GM12878 (cell line): Measurements from ENCODE around the gene DNMBP. TPM values are rescaled to one million over a fixed set of nuclear protein-coding genes. Genes with fewer than 3 reads are reported as not detected.

Experiments
- ATAC-seq: fragments of 200-7000 bp; cut with Tn5 transposase; 3 replicates; pipeline ENCODE4 v1.9.1; 2020; ENCODE audit warnings: mild to moderate bottlenecking, moderate library complexity
- Bru-seq: library from RNA; stranded (reverse); fragments of 400-500 nt; gene quantifications from one replicate; lab custom pipeline; 2021; lab: Mats Ljungman, UMichigan
- BruChase-seq, 2 experiments: library from RNA; stranded (reverse); fragments of 400-500 nt; gene quantifications; one replicate each; lab custom pipeline; 2021; lab: Mats Ljungman, UMichigan
- BruUV-seq: library from RNA; stranded (reverse); fragments of 400-500 nt; replicated peaks from 2 replicates; lab custom pipeline; 2021; lab: Mats Ljungman, UMichigan
- CTCF ChIA-PET: fragments of 300-600 bp; sonication (Branson Sonifier 250); formaldehyde crosslinking; extraction: SDS; loops from one replicate; lab custom pipeline; 2021; ENCODE audit warnings: inconsistent platforms; lab: Yijun Ruan, JAX
- POLR2A ChIA-PET: fragments of 350-600 bp; formaldehyde crosslinking; extraction: SDS; loops from one replicate; lab custom pipeline; 2021; ENCODE audit warnings: inconsistent platforms; lab: Charles Lee
- RAD21 ChIA-PET: fragments of 300-600 bp; sonication (Branson Sonifier 250); formaldehyde crosslinking; loops from one replicate; lab custom pipeline; 2023; ENCODE audit warnings: antibody characterized with exemption; ENCODE audit not compliant: unreplicated experiment; lab: Charles Lee
- SMC1A ChIA-PET: fragments of 300-600 bp; sonication (Branson Sonifier 250); formaldehyde crosslinking; loops from one replicate; lab custom pipeline; 2023; ENCODE audit not compliant: unreplicated experiment, uncharacterized antibody; lab: Charles Lee
- DNase-seq: peaks from one replicate; pipeline ENCODE4 v3.0.0-alpha.2; 2011; ENCODE audit warnings: low read depth, low spot score
- FAIRE-seq: peaks from 3 replicates; lab custom pipeline; 2011; peaks lifted over from hg19 to GRCh38; lab: Jason Lieb, UNC
- H2AFZ ChIP-seq: 2 replicates; pipeline ENCODE4 v1.6.0; 2011; ENCODE audit warnings: low read depth, low read length, control low read depth; ENCODE audit not compliant: control insufficient read depth
- H3K27ac ChIP-seq: 2 replicates; pipeline ENCODE4 v1.5.1; 2011; ENCODE audit warnings: control low read depth; ENCODE audit not compliant: control insufficient read depth, insufficient read depth
- H3K27me3 ChIP-seq, 2 experiments: replicated peaks in 1 of 2; 2 replicates each; pipeline versions ENCODE4 v1.6.0 to v1.6.1; 2011; ENCODE audit warnings: low read length in 1 of 2; ENCODE audit not compliant: control insufficient read depth in 2 of 2, insufficient read depth in 2 of 2
- H3K36me3 ChIP-seq, 2 experiments: 2 replicates each; pipeline ENCODE4 v1.5.1; 2011; ENCODE audit warnings: low read length in 1 of 2; ENCODE audit not compliant: control insufficient read depth in 2 of 2, insufficient read depth in 2 of 2
- H3K4me1 ChIP-seq: 2 replicates; pipeline ENCODE4 v1.6.1; 2011; ENCODE audit warnings: mild to moderate bottlenecking, low read length, moderate library complexity, mixed read lengths; ENCODE audit not compliant: control insufficient read depth, insufficient read depth
- H3K4me2 ChIP-seq: 2 replicates; pipeline ENCODE4 v1.6.0; 2011; ENCODE audit warnings: control low read depth; ENCODE audit not compliant: control insufficient read depth, insufficient read depth
- H3K4me3 ChIP-seq: fragments of 200-600 bp; sonication (generic); 2 replicates; pipeline ENCODE4 v1.5.1; 2016
- H3K79me2 ChIP-seq: 2 replicates; pipeline ENCODE4 v1.6.0; 2011; ENCODE audit warnings: low read length; ENCODE audit not compliant: control insufficient read depth, insufficient read depth
- H3K9ac ChIP-seq: 2 replicates; pipeline ENCODE4 v1.8.0; 2011; ENCODE audit warnings: low read length, control low read depth, mixed read lengths; ENCODE audit not compliant: control insufficient read depth, insufficient read depth
- H3K9me3 ChIP-seq: replicated peaks from 3 replicates; pipeline ENCODE4 v1.5.1; 2011; ENCODE audit warnings: mild to moderate bottlenecking, low read length; ENCODE audit not compliant: control insufficient read depth, insufficient read depth
- H4K20me1 ChIP-seq: 2 replicates; pipeline ENCODE4 v1.6.0; 2011; ENCODE audit not compliant: control insufficient read depth, insufficient read depth
- ATF2 ChIP-seq: IDR thresholded peaks from 2 replicates; pipeline ENCODE4 v1.6.1; 2012; ENCODE audit warnings: low read length, inconsistent platforms
- BACH1 ChIP-seq: fragments of 450-650 bp; IDR thresholded peaks from 2 replicates; pipeline ENCODE4 v1.6.1; 2017; ENCODE audit warnings: mild to moderate bottlenecking, borderline replicate concordance
- BMI1 ChIP-seq: fragments of 450-650 bp; IDR thresholded peaks from 2 replicates; pipeline ENCODE4 v1.6.1; 2016; ENCODE audit warnings: mild to moderate bottlenecking, moderate library complexity, borderline replicate concordance
- FOS ChIP-seq: IDR thresholded peaks from 3 replicates; pipeline ENCODE4 v1.6.1; 2011; ENCODE audit warnings: borderline replicate concordance; ENCODE audit not compliant: insufficient read length; ENCODE audit errors: extremely low read depth
- IRF4 ChIP-seq: IDR thresholded peaks from 2 replicates; pipeline ENCODE4 v1.6.1; 2011; ENCODE audit warnings: low read depth, low read length
- NFYA ChIP-seq: IDR thresholded peaks from 2 replicates; pipeline ENCODE4 v1.6.1; 2011; ENCODE audit warnings: low read depth, mild to moderate bottlenecking, low read length, improper control_type of control experiment, borderline replicate concordance
- NFYB ChIP-seq: IDR thresholded peaks from 2 replicates; pipeline ENCODE4 v1.6.1; 2011; ENCODE audit warnings: low read depth, mild to moderate bottlenecking, low read length, improper control_type of control experiment, moderate library complexity; ENCODE audit not compliant: insufficient read depth
- PAX5 ChIP-seq: IDR thresholded peaks from 2 replicates; pipeline ENCODE4 v1.6.1; 2011; ENCODE audit warnings: low read depth, low read length, borderline replicate concordance
- PBX3 ChIP-seq: IDR thresholded peaks from 2 replicates; pipeline ENCODE4 v1.6.1; 2011; ENCODE audit warnings: mild to moderate bottlenecking, low read depth, low read length, moderate library complexity; ENCODE audit not compliant: insufficient replicate concordance
- PML ChIP-seq: IDR thresholded peaks from 2 replicates; pipeline ENCODE4 v1.6.1; 2012; ENCODE audit warnings: low read length, inconsistent platforms
- RAD21 ChIP-seq: IDR thresholded peaks from 2 replicates; pipeline ENCODE4 v1.6.1; 2011; ENCODE audit warnings: mild to moderate bottlenecking, low read depth, low read length, moderate library complexity; ENCODE audit not compliant: insufficient read depth
- RELB ChIP-seq: fragments of 450-650 bp; IDR thresholded peaks from 2 replicates; pipeline ENCODE4 v1.6.1; 2017; ENCODE audit warnings: low read depth, mild to moderate bottlenecking, moderate library complexity
- SMARCA5 ChIP-seq: fragments of 450-650 bp; IDR thresholded peaks from 2 replicates; pipeline ENCODE4 v1.6.1; 2017; ENCODE audit warnings: mild to moderate bottlenecking
- STAT3 ChIP-seq: IDR thresholded peaks from 2 replicates; pipeline ENCODE4 v1.6.1; 2011; ENCODE audit warnings: low read depth, low read length, improper control_type of control experiment
- WGBS: methylation state at CpG from one replicate; pipeline ENCODE4 v1.1.6; 2016; ENCODE audit warnings: low lambda C conversion rate; ENCODE audit not compliant: insufficient replicate concordance, insufficient coverage; ENCODE audit errors: missing lambda C conversion rate; 5-methylcytosine and 5-hydroxymethylcytosine counted together
- in situ Hi-C: fragments of 300-500 bp; cut with MboI; formaldehyde crosslinking; loops from 9 replicates; pipeline ENCODE4 v1.14.3; 2018; ENCODE audit warnings: mixed read lengths
- intact Hi-C: fragments of 100-400 bp; cut with micrococcal nuclease; formaldehyde crosslinking; loops from one replicate; pipeline ENCODE4 v1.14.2; 2022; ENCODE audit not compliant: unreplicated experiment
- long read RNA-seq, 2 experiments: library from polyadenylated mRNA; unstranded; transcript quantifications; one replicate each; pipeline ENCODE4 v2.0.0, GENCODE V29; 2019 to 2020
- polyA minus RNA-seq, 3 experiments: library from RNA; depleted of rRNA, polyadenylated mRNA; stranded (reverse); fragments of >200 nt; gene quantifications; 2 replicates each; pipeline ENCODE4 v1.2.3, GENCODE V29; 2011
- polyA plus RNA-seq, 11 experiments: library from polyadenylated mRNA; depleted of rRNA in 4 of 11; unstranded in 6 of 11; stranded (reverse) in 5 of 11; fragments of >200 nt; fragmentation: Nextera tagmentation in 4 of 11; fragmentation: Illumina TruSeq in 1 of 11; extraction: Ambion mirVana in 4 of 11; extraction: Trizol in 1 of 11; gene quantifications; 1 replicate in 1 of 11; 2 replicates in 10 of 11; pipeline versions ENCODE4 v1.2.1 to v1.2.3, GENCODE V29; 2011 to 2016; ENCODE audit warnings: inconsistent platforms in 2 of 11, missing spikeins in 2 of 11, low read depth in 1 of 11
- total RNA-seq, 4 experiments: library from RNA; depleted of rRNA in 3 of 4; stranded (reverse); fragments of >200 nt in 3 of 4; fragmentation: Illumina TruSeq in 1 of 4; extraction: Trizol in 1 of 4; gene quantifications; 2 replicates each; pipeline versions ENCODE4 v1.2.1 to v1.2.3, GENCODE V29; 2013 to 2021

DNMBP gene
- total RNA-seq (2013; cell fraction: nucleolus; rRNA removed), result 97.9 and 99.8 TPM in 2 replicates
- total RNA-seq (2014; rRNA removed), result 22.2 and 23.2 TPM in 2 replicates
- total RNA-seq (2014; rRNA removed; fragmentation: Illumina TruSeq; extraction: Trizol), result 25.9 and 26.8 TPM in 2 replicates
- 39.4 and 40.5 TPM in 2 replicates for total RNA-seq (2021)
- 21.3 TPM for polyA plus RNA-seq (2011; ENCODE audit: low read depth)
- polyA plus RNA-seq (2011; rRNA removed), result 10.5 and 13.0 TPM in 2 replicates
- 12.4 and 17.4 TPM in 2 replicates for polyA plus RNA-seq (2011; cell fraction: cytosol; rRNA removed)
- polyA plus RNA-seq (2011; cell fraction: nucleus; rRNA removed), result 19.4 and 26.2 TPM in 2 replicates
- 26.1 and 36.2 TPM in 2 replicates for polyA plus RNA-seq (2012)
- 45.0 and 45.2 TPM in 2 replicates for polyA plus RNA-seq (2014; fragmentation: Illumina TruSeq; extraction: Trizol)
- polyA plus RNA-seq (2014; fragmentation: Nextera tagmentation; extraction: Ambion mirVana), result 1 to 10 TPM; 7.1 to 9.8 TPM
- polyA plus RNA-seq (2014; rRNA removed), result 23.3 and 24.7 TPM in 2 replicates
- 10 to 100 TPM; 20.5 to 20.8 TPM for polyA plus RNA-seq (2016; fragmentation: Nextera tagmentation; extraction: Ambion mirVana)
- polyA minus RNA-seq (2011; rRNA and poly(A)+ RNA removed), result 15.4 and 17.2 TPM in 2 replicates
- polyA minus RNA-seq (2011; cell fraction: cytosol; rRNA and poly(A)+ RNA removed), result 7.2 and 10.7 TPM in 2 replicates
- polyA minus RNA-seq (2011; cell fraction: nucleus; rRNA and poly(A)+ RNA removed), result 12.7 and 22.6 TPM in 2 replicates
- percentile 90 among the genes with signal in this experiment for Bru-seq, nascent RNA
- BruChase-seq, experiment 1, labeled RNA remaining after a 6-hour chase, result percentile 80 among the genes with signal in this experiment
- percentile 81 among the genes with signal in this experiment for BruChase-seq, experiment 2, labeled RNA remaining after a 2-hour chase
- long read RNA-seq, experiment 1, result 0 reads
- long read RNA-seq, experiment 2, partial matches to known transcripts, result 8 of 9 reads
- long read RNA-seq, experiment 2, other reads (novel, unspliced or antisense), result 1 of 9 reads

- peak; percentile 69 for ATAC-seq
- WGBS, result 17% methylated on average over 36 of the region's 86 CpGs
- TF ChIP-seq IRF4, result no peak
- no peak for TF ChIP-seq PML
- TF ChIP-seq RAD21, result peak; percentile 65
- peak; percentile 91; the same call in 1 of the 2 replicates for TF ChIP-seq PAX5
- TF ChIP-seq RELB, result no peak
- no peak for TF ChIP-seq NFYA
- no peak for TF ChIP-seq PBX3
- TF ChIP-seq BMI1, result no peak
- TF ChIP-seq BACH1, result peak; percentile 43; the same call in 1 of the 2 replicates
- no peak for TF ChIP-seq ATF2
- no peak for TF ChIP-seq NFYB
- TF ChIP-seq FOS, result no peak
- TF ChIP-seq STAT3, result no peak
- TF ChIP-seq SMARCA5, result peak; percentile 94
Observed at GRCh38 chr10:100009793-100010676, at the start of gene DNMBP. Gene DNMBP (minus strand): TSS chr10:100009947. CDS start chr10:99972124, 37,823 bp downstream.

More at GRCh38 chr10:100009793-100010676, at the start of gene DNMBP:
- RAD21 ChIA-PET, result interaction anchor here (0.6 to 11.0 kb wide), 8 partner anchors 8 to 164 kb away, joined by 3 to 255 read pairs (median 8); no protein-coding TSS in a partner anchor
- FAIRE-seq (no peak), DNase-seq (no peak)
- CTCF ChIA-PET, result interaction anchor here (0.6 to 16.1 kb wide), 12 partner anchors 9 to 363 kb away, joined by 3 to 318 read pairs (median 6); no protein-coding TSS in a partner anchor
- no peaks in the 10 kb centered on the region for H3K27me3 ChIP-seq
- H3K4me3 ChIP-seq, result peak within 1 kb of the TSS; percentile 97
- H3K9me3 ChIP-seq, result no peaks in the 10 kb centered on the region
- BruUV-seq, result no TSS peak
- H4K20me1 ChIP-seq, result no peaks in the 10 kb centered on the region
- H3K36me3 ChIP-seq, result no peaks in the 10 kb centered on the region
- SMC1A ChIA-PET, result interaction anchor here (0.9 to 26.2 kb wide), 7 partner anchors 11 to 244 kb away, joined by 3 to 531 read pairs (median 20); no protein-coding TSS in a partner anchor
- intact Hi-C loops, result loop anchor here (1.0 kb wide), 1 partner anchor 36 kb away; no protein-coding TSS in a partner anchor
- peaks cover 47% of the 10 kb centered on the region for H3K79me2 ChIP-seq
- H2AFZ ChIP-seq, result peak within 1 kb of the TSS; percentile 93
- H3K9ac ChIP-seq, result peak within 1 kb of the TSS; percentile 93
- H3K4me2 ChIP-seq, result peak within 1 kb of the TSS; percentile 95
- peaks cover 22% of the 10 kb centered on the region for H3K4me1 ChIP-seq
- peak within 1 kb of the TSS; percentile 78 for H3K27ac ChIP-seq
- in situ Hi-C loops, result no loop called here
- POLR2A ChIA-PET, result interaction anchor here (0.6 to 10.9 kb wide), 6 partner anchors 11 to 36 kb away, joined by 3 to 124 read pairs (median 28); no protein-coding TSS in a partner anchor
